Tibial nerve (tissue), 4 donors: Measurements from ENCODE around the gene RAPGEF6. TPM values are rescaled to one million over a fixed set of nuclear protein-coding genes. Genes with fewer than 3 reads are reported as not detected.
"Not testable (repeated sequence)": the region's sequence is repeated elsewhere in the genome, so short reads cannot be mapped to it uniquely, and the experiment has no call there.

Experiments
- DNase-seq, 2 donors: peaks; one replicate each; pipeline ENCODE4 v3.0.0-alpha.2; 2019; ENCODE audit warnings: low spot score in 2 of 2
- H3K27ac ChIP-seq, 4 donors: fragments of 200-600 bp; sonication (generic) in 3 of 4; one replicate each; pipeline ENCODE4 v1.5.1; 2017 to 2019; ENCODE audit warnings: mild to moderate bottlenecking in 1 of 4
- H3K27me3 ChIP-seq, 2 donors: fragments of 200-600 bp; sonication (generic) in 1 of 2; one replicate each; pipeline versions ENCODE4 v1.5.1 to v1.6.0; 2017 to 2019
- H3K36me3 ChIP-seq, 3 donors: fragments of 200-600 bp; sonication (generic); one replicate each; pipeline ENCODE4 v1.5.1; 2018 to 2019
- H3K4me1 ChIP-seq, 4 donors: fragments of 200-600 bp; sonication (generic) in 3 of 4; one replicate each; pipeline ENCODE4 v1.5.1; 2017 to 2019
- H3K4me3 ChIP-seq, 4 donors: fragments of 200-600 bp; sonication (generic) in 3 of 4; one replicate each; pipeline ENCODE4 v1.5.1; 2017 to 2019; ENCODE audit warnings: mild to moderate bottlenecking in 1 of 4, moderate library complexity in 1 of 4
- H3K9me3 ChIP-seq, 4 donors: fragments of 200-600 bp; sonication (generic) in 3 of 4; one replicate each; pipeline ENCODE4 v1.5.1; 2017 to 2019
- CTCF ChIP-seq, 5 experiments: fragments of 200-600 bp in 3 of 5; fragments of 450-650 bp in 2 of 5; sonication (generic) in 3 of 5; IDR thresholded peaks; one replicate each; pipeline ENCODE4 v1.5.1; 2016 to 2019; ENCODE audit warnings: antibody characterized with exemption in 5 of 5, mild to moderate bottlenecking in 3 of 5, moderate library complexity in 2 of 5
- EP300 ChIP-seq, 2 donors: sonication (generic); formaldehyde crosslinking; IDR thresholded peaks; one replicate each; pipeline ENCODE4 v1.6.1; 2017; ENCODE audit warnings: antibody characterized with exemption in 2 of 2, mild to moderate bottlenecking in 1 of 2
- POLR2A ChIP-seq, 2 donors: fragments of 450-650 bp; IDR thresholded peaks; one replicate each; pipeline ENCODE4 v1.6.1; 2017; ENCODE audit warnings: antibody characterized with exemption in 2 of 2, mild to moderate bottlenecking in 2 of 2, moderate library complexity in 2 of 2
- WGBS, 2 donors: methylation state at CpG; one replicate each; pipeline ENCODE4 v1.1.5; 2018; 5-methylcytosine and 5-hydroxymethylcytosine counted together
- total RNA-seq, 4 donors: library from RNA; depleted of rRNA; stranded (reverse); fragments of >200 nt; gene quantifications; one replicate each; pipeline ENCODE4 v1.1.0, GENCODE V29; 2016

Gene RAPGEF6
- total RNA-seq, 4 donors from 2014 or later: 25.1 to 36.4 (median 26.6) TPM

DNA sequence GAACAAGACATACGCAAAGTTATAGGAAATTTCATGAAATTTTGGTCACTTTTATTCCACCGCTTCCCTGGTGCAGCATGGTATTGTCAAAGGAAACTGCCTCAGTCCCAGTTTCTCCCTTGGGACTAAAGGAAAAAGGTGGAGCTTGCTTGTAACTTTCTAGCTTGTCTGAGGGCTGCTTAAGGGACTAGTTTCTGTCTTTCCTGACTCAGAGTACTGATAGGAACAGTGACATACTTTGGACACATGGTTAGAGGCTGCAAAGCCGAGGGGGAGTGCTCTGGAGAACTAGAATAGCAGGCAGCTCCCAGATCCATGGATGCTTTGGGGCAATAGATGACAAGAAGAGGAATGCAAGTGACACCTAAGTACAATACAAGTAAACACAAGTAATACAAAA is 234.4 kb downstream of the RAPGEF6 start:
- no peak overlapping the region for H3K27ac ChIP-seq
- no peaks in the 10 kb centered on the region for H3K4me1 ChIP-seq
- WGBS, 2 donors: 93 to 95% methylated on average over 3 of the region's 3 CpGs
- no peak for TF ChIP-seq EP300 (IDR thresholded peaks at IDR 0.05)
- no peak for TF ChIP-seq POLR2A (IDR thresholded peaks at IDR 0.05)
- no peak for TF ChIP-seq CTCF (IDR thresholded peaks at IDR 0.05)
- H3K9me3 ChIP-seq: peaks cover 0 to 22% (median 8%) of the 10 kb centered on the region in 4 donors
- peaks cover 0 to 94% (median 0%) of the 10 kb centered on the region in 3 donors for H3K36me3 ChIP-seq
- no peak for DNase-seq
- H3K4me3 ChIP-seq: no peak overlapping the region
- H3K27me3 ChIP-seq: no peaks in the 10 kb centered on the region

DNA sequence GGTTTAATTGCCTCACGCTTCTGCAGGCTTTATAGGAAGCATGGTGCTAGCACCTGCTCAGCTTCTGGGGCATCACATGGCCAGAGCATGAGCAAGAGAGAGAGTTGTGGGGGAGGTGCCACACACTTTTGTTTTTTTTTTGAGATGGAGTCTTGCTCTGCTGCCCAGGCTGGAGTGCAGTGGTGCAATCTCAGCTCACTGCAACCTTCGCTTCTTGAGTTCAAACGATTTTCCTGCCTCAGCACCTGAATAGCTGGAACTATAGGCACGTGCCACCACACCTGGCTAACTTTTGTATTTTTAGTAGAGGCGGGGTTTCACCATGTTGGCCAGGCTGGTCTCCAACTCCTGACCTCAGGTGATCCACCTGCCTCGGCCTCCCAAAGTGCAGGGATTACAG is 236.0 kb downstream of the RAPGEF6 start:
- H3K27ac ChIP-seq, H3K27me3 ChIP-seq, DNase-seq, H3K4me3 ChIP-seq, H3K4me1 ChIP-seq: not testable (repeated sequence)
- Histone ChIP-seq H3K9me3 (peaks cover 0 to 22% (median 8%) of the 10 kb centered on the region in 4 donors), H3K36me3 (peaks cover 0 to 93% (median 0%) of the 10 kb centered on the region in 3 donors)
- WGBS, 2 donors: 97 to 98% methylated on average over 6 of the region's 6 CpGs

DNA sequence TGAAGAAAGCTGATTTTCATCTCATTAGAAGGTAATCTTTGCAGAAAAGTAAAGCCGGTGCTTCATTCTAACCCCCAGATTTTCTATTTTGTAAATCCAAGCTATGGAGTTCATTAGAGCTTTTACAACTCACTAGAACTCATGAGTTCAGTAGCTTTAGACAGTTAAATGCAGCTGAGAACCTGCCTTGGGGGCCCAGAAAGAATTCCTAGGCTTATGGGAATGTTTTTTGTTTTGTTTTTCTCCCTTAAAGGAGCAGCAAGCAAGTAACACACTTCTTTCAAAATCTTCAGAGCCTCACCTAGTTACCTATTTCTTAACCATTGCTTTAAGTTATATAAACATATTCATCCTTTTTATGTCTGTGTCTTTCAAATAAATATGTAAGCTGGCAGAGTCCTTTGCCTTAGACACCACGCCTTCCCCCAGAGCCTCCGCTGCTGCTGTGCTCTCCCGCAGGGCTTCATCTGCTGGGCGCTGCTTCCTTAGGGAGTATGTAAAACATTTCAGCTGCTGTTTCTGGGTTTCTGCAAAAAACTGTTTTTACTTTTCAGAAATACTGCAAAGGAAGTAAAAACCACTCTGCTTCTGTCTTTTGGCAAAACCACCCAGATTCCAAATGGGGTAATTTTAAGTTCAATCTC is 238.3 kb downstream of the RAPGEF6 start:
- TF ChIP-seq POLR2A (IDR thresholded peaks at IDR 0.05): no peak
- Histone ChIP-seq H3K9me3 (peaks cover 0 to 7% (median 0%) of the 10 kb centered on the region in 4 donors), H3K27ac (no peak overlapping the region), H3K36me3 (peaks cover 0 to 87% (median 0%) of the 10 kb centered on the region in 3 donors), H3K27me3 (no peaks in the 10 kb centered on the region), H3K4me1 (peaks cover 0 to 7% (median 0%) of the 10 kb centered on the region in 4 donors), H3K4me3 (no peak overlapping the region)
- DNase-seq: no peak
- WGBS, 2 donors: 69 to 81% methylated on average over 5 of the region's 5 CpGs

- Histone ChIP-seq H3K4me3 (no peak overlapping the region), H3K27me3 (no peaks in the 10 kb centered on the region), H3K36me3 (peaks cover 0 to 87% (median 0%) of the 10 kb centered on the region in 3 donors), H3K27ac (no peak overlapping the region), H3K4me1 (peaks cover 0 to 7% (median 0%) of the 10 kb centered on the region in 4 donors), H3K9me3 (no peaks in the 10 kb centered on the region)
- 95 to 96% methylated on average over 3 of the region's 3 CpGs for WGBS, 2 donors
- DNase-seq: no peak
- TF ChIP-seq CTCF (IDR thresholded peaks at IDR 0.05) (no peak), EP300 (IDR thresholded peaks at IDR 0.05) (no peak), POLR2A (IDR thresholded peaks at IDR 0.05) (no peak)
Measured at GRCh38 chr5:131396015-131396414, 239.0 kb downstream of the RAPGEF6 start.

DNA sequence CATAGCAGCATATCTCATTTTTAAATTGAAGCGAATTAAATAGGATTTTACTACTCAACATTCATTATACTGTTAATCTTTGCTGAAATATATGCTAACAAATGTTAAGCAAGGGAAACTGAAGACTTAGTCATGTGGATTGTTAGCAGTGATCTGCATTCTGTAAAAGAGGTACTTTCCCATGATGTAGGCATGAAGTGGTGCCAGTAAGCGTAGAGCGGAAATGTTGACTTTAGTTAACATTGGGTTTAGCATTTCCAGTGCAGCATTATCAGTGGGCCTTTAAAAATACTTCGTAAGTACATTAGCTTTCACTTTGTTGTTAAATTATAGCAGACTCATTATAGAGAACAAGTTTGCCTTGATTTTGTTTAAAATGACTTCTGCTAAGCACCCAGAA is 240.9 kb downstream of the RAPGEF6 start:
- TF ChIP-seq EP300 (IDR thresholded peaks at IDR 0.05): no peak
- TF ChIP-seq CTCF (IDR thresholded peaks at IDR 0.05): no peak
- TF ChIP-seq POLR2A (IDR thresholded peaks at IDR 0.05): no peak

GRCh38 chr5:131393498-131393968 is 241.5 kb downstream of the RAPGEF6 start:
- Histone ChIP-seq H3K27me3 (no peaks in the 10 kb centered on the region), H3K36me3 (peaks cover 0 to 80% (median 0%) of the 10 kb centered on the region in 3 donors), H3K4me1 (peaks cover 0 to 7% (median 0%) of the 10 kb centered on the region in 4 donors), H3K9me3 (no peaks in the 10 kb centered on the region), H3K4me3 (no peak overlapping the region), H3K27ac (no peak overlapping the region)
- WGBS, 2 donors: 50 to 65% methylated on average over 5 of the region's 5 CpGs
- DNase-seq: no peak
- TF ChIP-seq POLR2A (IDR thresholded peaks at IDR 0.05) (no peak), CTCF (IDR thresholded peaks at IDR 0.05) (no peak), EP300 (IDR thresholded peaks at IDR 0.05) (no peak)

More for the DNA sequence above, 240.9 kb downstream of the RAPGEF6 start:
- Histone ChIP-seq H3K27me3 (no peaks in the 10 kb centered on the region), H3K4me1 (peaks cover 0 to 7% (median 0%) of the 10 kb centered on the region in 4 donors), H3K9me3 (no peaks in the 10 kb centered on the region), H3K36me3 (peaks cover 0 to 86% (median 0%) of the 10 kb centered on the region in 3 donors), H3K27ac (no peak overlapping the region), H3K4me3 (no peak overlapping the region)
- 59 to 63% methylated on average over 4 of the region's 4 CpGs for WGBS, 2 donors
- no peak for DNase-seq
